ENCODE results near the gene ZP2. TPM values are rescaled to one million over a fixed set of nuclear protein-coding genes. Genes with fewer than 3 reads are reported as not detected.

The ZP2 gene
- total and polyA plus RNA-seq, 7 donors: not detected

DNA sequence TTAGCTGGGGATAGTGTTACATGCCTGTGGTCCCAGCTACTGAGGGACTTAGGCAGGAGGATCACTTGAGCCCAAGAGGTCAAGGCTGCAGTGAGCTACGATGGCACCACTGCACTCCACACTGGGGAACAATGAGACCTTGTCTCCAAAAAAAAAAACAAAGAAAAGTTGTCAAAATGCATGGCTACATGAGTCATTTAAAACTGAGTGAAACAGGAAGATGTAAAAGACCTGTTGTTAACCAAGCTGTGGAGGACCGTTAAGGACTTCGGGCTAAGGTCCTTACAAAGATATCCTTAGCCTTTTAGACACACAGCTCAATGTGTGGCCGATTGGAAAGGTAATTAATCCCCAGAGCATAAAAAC is 25.1 kb downstream of the ZP2 start:
- H3K4me3 ChIP-seq: no peak overlapping the region
- DNase-seq: no peak
- TF ChIP-seq, protein P1, sequence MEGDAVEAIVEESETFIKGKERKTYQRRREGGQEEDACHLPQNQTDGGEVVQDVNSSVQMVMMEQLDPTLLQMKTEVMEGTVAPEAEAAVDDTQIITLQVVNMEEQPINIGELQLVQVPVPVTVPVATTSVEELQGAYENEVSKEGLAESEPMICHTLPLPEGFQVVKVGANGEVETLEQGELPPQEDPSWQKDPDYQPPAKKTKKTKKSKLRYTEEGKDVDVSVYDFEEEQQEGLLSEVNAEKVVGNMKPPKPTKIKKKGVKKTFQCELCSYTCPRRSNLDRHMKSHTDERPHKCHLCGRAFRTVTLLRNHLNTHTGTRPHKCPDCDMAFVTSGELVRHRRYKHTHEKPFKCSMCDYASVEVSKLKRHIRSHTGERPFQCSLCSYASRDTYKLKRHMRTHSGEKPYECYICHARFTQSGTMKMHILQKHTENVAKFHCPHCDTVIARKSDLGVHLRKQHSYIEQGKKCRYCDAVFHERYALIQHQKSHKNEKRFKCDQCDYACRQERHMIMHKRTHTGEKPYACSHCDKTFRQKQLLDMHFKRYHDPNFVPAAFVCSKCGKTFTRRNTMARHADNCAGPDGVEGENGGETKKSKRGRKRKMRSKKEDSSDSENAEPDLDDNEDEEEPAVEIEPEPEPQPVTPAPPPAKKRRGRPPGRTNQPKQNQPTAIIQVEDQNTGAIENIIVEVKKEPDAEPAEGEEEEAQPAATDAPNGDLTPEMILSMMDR (IDR thresholded peaks at IDR 0.05): no peak
- H3K9me3 ChIP-seq: no peaks in the 10 kb centered on the region
- H3K27ac ChIP-seq: no peak overlapping the region
- intact Hi-C loops (cut with DNase I): loop anchor here (5.0 kb wide), 3 partner anchors 91 to 1136 kb away; partner anchors contain the start of gene CRYM (in 1 of the 2)
- no peaks in the 10 kb centered on the region for H3K4me1 ChIP-seq
- H3K27me3 ChIP-seq (ENCODE audit: insufficient read depth in 3 of 3, low read length in 2 of 3): no peaks in the 10 kb centered on the region
- 62 to 71% (median 62%) methylated on average over 4 of the region's 4 CpGs for WGBS, 3 donors
- peaks cover under 1 to 14% of the 10 kb centered on the region in 2 donors for H3K36me3 ChIP-seq (ENCODE audit: insufficient read depth in 1 of 2, low read depth in 1 of 2)
- no peak for ATAC-seq

DNA sequence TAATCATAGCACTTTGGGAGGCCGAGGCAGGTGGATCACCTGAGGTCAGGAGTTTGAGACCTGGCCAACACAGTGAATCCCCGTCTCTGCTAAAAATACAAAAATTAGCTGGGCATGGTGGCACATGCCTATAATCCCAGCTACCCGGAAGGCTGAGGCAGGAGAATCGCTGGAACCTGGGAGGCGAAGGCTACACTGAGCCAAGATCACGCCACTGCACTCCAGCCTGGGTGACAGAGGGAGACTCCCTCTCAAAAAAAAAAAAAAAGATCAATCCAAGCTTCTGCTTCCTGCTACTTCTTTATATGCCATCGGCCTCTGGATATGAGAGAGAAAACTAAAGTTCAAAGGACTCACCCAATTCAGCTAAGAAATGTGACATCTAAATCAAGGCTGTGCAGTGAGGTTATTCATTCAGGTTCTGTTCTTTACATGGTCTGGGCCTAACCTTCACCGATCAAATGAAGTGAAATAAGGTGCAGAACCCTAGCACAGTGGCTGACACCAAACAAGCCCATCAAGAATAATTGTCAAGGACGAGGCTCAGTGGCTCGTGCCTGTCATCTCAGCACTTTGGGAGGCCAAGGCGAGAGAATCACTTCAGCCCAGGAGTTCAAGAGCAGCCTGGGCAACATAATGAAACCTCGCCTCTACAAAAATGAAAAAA is 25.6 kb downstream of the ZP2 start:
- no peaks in the 10 kb centered on the region for H3K9me3 ChIP-seq
- peaks cover 5 to 20% of the 10 kb centered on the region in 2 donors for H3K36me3 ChIP-seq (ENCODE audit: insufficient read depth in 1 of 2, low read depth in 1 of 2)
- H3K4me1 ChIP-seq: no peaks in the 10 kb centered on the region
- no peak overlapping the region for H3K27ac ChIP-seq
- H3K4me3 ChIP-seq: no peak overlapping the region
- no peaks in the 10 kb centered on the region for H3K27me3 ChIP-seq (ENCODE audit: insufficient read depth in 3 of 3, low read length in 2 of 3)
- TF ChIP-seq, protein P1 (IDR thresholded peaks at IDR 0.05): no peak
- intact Hi-C loops (cut with DNase I): loop anchor here (5.0 kb wide), 3 partner anchors 92 to 1137 kb away; partner anchors contain the start of gene CRYM (in 1 of the 2)
- ATAC-seq: no peak
- DNase-seq: no peak
- WGBS, 3 donors: 75 to 81% (median 77%) methylated on average over 12 of the region's 12 CpGs

DNA sequence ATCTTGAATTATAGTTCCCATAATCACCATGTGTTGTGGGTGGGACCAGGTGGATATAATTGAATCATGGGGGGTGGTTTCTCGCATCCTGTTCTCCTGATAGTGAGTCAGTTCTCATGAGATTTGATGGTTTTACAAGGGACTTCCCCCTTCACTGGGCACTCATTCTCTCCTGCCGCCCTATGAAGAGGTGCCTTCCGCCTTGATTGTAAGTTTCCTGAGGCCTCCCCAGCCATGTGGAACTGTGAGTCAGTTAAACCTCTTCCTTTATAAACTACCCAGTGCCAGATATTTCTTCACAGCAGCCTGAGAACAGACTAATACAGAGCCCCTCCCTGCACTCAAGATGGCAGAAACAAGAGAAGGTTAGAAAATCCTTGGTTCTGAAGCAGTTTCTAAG is 26.5 kb downstream of the ZP2 start:
- Histone ChIP-seq H3K36me3 (ENCODE audit: insufficient read depth in 1 of 2, low read depth in 1 of 2) (peaks cover 8 to 29% of the 10 kb centered on the region in 2 donors), H3K27ac (no peak overlapping the region), H3K27me3 (ENCODE audit: insufficient read depth in 3 of 3, low read length in 2 of 3) (no peaks in the 10 kb centered on the region), H3K4me1 (no peaks in the 10 kb centered on the region), H3K4me3 (no peak overlapping the region), H3K9me3 (no peaks in the 10 kb centered on the region)
- WGBS, 3 donors: 80 to 84% (median 82%) methylated on average over 3 of the region's 3 CpGs
- intact Hi-C loops (cut with DNase I): loop anchor here (5.0 kb wide), 3 partner anchors 92 to 1137 kb away; partner anchors contain the start of gene CRYM (in 1 of the 2)
- TF ChIP-seq, protein P1 (IDR thresholded peaks at IDR 0.05): no peak
- no peak for ATAC-seq
- no peak for DNase-seq

DNA sequence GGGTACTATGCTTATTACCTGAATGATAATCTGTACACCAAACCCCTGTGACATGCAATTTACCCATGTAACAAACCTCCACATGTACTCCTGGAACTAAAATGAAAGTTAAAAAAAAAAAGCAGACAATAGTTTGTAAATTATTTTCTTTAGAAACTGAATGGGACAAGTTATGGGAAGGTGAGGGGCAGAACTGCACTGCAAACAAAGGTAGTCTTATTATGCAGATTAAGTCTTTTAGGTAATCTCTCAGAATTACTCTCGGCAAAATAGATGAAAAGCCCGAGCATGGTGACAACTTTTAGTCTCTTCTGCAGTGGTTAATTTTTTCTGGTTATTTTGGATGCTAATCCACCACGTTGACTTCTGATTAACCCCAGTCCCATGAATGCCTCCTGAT is 27.4 kb downstream of the ZP2 start:
- no peak for ATAC-seq
- Histone ChIP-seq H3K36me3 (ENCODE audit: insufficient read depth in 1 of 2, low read depth in 1 of 2) (peaks cover 8 to 37% of the 10 kb centered on the region in 2 donors), H3K4me1 (no peaks in the 10 kb centered on the region), H3K27me3 (ENCODE audit: insufficient read depth in 3 of 3, low read length in 2 of 3) (no peaks in the 10 kb centered on the region), H3K9me3 (no peaks in the 10 kb centered on the region), H3K27ac (no peak overlapping the region), H3K4me3 (no peak overlapping the region)
- DNase-seq: no peak
- intact Hi-C loops (cut with DNase I): no loop called here
- TF ChIP-seq, protein P1 (IDR thresholded peaks at IDR 0.05): no peak
- 68 to 79% (median 72%) methylated on average over 3 of the region's 3 CpGs for WGBS, 3 donors

DNA sequence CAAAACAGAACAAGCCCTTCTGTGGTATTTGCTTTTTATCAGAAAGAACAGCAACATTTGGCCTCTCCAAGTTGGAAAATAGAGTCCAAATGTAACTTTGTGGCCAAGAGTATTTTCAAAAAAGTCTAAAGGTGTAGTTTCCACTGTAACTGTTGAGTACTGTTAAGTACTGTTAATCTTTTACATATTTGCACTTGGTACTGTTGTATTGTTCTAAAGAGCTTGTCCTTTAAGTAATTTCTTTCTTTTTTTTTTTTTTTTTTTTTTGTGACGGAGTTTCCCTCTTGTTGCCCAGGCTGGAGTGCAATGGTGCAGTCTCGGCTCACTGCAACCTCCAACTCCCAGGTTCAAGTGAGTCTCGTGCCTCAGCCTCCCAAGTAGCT is 31.4 kb downstream of the ZP2 start:
- H3K9me3 ChIP-seq: no peaks in the 10 kb centered on the region
- no peak for ATAC-seq
- intact Hi-C loops (cut with DNase I): no loop called here
- H3K4me1 ChIP-seq: no peaks in the 10 kb centered on the region
- no peak overlapping the region for H3K4me3 ChIP-seq
- no peaks in the 10 kb centered on the region for H3K27me3 ChIP-seq (ENCODE audit: insufficient read depth in 3 of 3, low read length in 2 of 3)
- H3K36me3 ChIP-seq (ENCODE audit: insufficient read depth in 1 of 2, low read depth in 1 of 2): peaks cover 8 to 78% of the 10 kb centered on the region in 2 donors
- TF ChIP-seq, protein P1 (IDR thresholded peaks at IDR 0.05): no peak
- DNase-seq: no peak
- H3K27ac ChIP-seq: no peak overlapping the region
- 76 to 96% (median 78%) methylated on average over 2 to 3 of the region's 3 CpGs for WGBS, 3 donors
